ENCODE measurements around the gene HIRA. TPM values are rescaled to one million over a fixed set of nuclear protein-coding genes. Genes with fewer than 3 reads are reported as not detected.

Gene HIRA
- total RNA-seq, 1 experiment from 2014 or later = 23.8 TPM

- CTCF ChIA-PET = no interaction called here
- no peak for DNase-seq (ENCODE audit: low read depth, low spot score)
- no peaks in the 10 kb centered on the region for H3K9me3 ChIP-seq (ENCODE audit: control insufficient read depth, insufficient read depth, low read depth, low read length)
- no peak for ATAC-seq
- H3K36me3 ChIP-seq (ENCODE audit: control insufficient read depth, insufficient read depth, low read length) = peaks cover 4% of the 10 kb centered on the region; the same call in 1 of the 2 replicates
- no peak overlapping the region for H3K4me3 ChIP-seq (ENCODE audit: low read depth in 2 of 2, low read length in 2 of 2)
- POLR2A ChIA-PET = no interaction called here
- in situ Hi-C loops (cut with HindIII; ENCODE audit: low pct_unique_long_range_greater_than_20kb, low sequenced_read_pairs) = no loop called here
- no peaks in the 10 kb centered on the region for H3K4me1 ChIP-seq (ENCODE audit: control insufficient read depth, insufficient read depth, low read length)
- no peaks in the 10 kb centered on the region for H3K27me3 ChIP-seq (ENCODE audit: control insufficient read depth, insufficient read depth, low read length)
- H3K27ac ChIP-seq (ENCODE audit: low read length) = no peak overlapping the region
- no TSS peak for BruUV-seq (replicated peaks)
- intact Hi-C loops (cut with micrococcal nuclease; ENCODE audit: unreplicated experiment) = no loop called here
- TF ChIP-seq, protein P1, sequence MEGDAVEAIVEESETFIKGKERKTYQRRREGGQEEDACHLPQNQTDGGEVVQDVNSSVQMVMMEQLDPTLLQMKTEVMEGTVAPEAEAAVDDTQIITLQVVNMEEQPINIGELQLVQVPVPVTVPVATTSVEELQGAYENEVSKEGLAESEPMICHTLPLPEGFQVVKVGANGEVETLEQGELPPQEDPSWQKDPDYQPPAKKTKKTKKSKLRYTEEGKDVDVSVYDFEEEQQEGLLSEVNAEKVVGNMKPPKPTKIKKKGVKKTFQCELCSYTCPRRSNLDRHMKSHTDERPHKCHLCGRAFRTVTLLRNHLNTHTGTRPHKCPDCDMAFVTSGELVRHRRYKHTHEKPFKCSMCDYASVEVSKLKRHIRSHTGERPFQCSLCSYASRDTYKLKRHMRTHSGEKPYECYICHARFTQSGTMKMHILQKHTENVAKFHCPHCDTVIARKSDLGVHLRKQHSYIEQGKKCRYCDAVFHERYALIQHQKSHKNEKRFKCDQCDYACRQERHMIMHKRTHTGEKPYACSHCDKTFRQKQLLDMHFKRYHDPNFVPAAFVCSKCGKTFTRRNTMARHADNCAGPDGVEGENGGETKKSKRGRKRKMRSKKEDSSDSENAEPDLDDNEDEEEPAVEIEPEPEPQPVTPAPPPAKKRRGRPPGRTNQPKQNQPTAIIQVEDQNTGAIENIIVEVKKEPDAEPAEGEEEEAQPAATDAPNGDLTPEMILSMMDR (IDR thresholded peaks at IDR 0.05) = no peak
- TF ChIP-seq TCF7L2 (IDR thresholded peaks at IDR 0.05; ENCODE audit: low read depth, low read length) = no peak
- TF ChIP-seq POLR2AphosphoS5 (IDR thresholded peaks at IDR 0.05; ENCODE audit: low read depth, low read length) = no peak
- TF ChIP-seq, protein P2, sequence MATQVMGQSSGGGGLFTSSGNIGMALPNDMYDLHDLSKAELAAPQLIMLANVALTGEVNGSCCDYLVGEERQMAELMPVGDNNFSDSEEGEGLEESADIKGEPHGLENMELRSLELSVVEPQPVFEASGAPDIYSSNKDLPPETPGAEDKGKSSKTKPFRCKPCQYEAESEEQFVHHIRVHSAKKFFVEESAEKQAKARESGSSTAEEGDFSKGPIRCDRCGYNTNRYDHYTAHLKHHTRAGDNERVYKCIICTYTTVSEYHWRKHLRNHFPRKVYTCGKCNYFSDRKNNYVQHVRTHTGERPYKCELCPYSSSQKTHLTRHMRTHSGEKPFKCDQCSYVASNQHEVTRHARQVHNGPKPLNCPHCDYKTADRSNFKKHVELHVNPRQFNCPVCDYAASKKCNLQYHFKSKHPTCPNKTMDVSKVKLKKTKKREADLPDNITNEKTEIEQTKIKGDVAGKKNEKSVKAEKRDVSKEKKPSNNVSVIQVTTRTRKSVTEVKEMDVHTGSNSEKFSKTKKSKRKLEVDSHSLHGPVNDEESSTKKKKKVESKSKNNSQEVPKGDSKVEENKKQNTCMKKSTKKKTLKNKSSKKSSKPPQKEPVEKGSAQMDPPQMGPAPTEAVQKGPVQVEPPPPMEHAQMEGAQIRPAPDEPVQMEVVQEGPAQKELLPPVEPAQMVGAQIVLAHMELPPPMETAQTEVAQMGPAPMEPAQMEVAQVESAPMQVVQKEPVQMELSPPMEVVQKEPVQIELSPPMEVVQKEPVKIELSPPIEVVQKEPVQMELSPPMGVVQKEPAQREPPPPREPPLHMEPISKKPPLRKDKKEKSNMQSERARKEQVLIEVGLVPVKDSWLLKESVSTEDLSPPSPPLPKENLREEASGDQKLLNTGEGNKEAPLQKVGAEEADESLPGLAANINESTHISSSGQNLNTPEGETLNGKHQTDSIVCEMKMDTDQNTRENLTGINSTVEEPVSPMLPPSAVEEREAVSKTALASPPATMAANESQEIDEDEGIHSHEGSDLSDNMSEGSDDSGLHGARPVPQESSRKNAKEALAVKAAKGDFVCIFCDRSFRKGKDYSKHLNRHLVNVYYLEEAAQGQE (IDR thresholded peaks at IDR 0.05; ENCODE audit: insufficient read depth in 1 of 2, low read depth in 2 of 2, low read length in 1 of 2) = no peak
- no peak for TF ChIP-seq SIN3A (IDR thresholded peaks at IDR 0.05; ENCODE audit: borderline replicate concordance, insufficient read depth, low read depth, low read length)
Observed at GRCh38 chr22:19456541-19456940, 25.0 kb upstream of the HIRA start.

DNA sequence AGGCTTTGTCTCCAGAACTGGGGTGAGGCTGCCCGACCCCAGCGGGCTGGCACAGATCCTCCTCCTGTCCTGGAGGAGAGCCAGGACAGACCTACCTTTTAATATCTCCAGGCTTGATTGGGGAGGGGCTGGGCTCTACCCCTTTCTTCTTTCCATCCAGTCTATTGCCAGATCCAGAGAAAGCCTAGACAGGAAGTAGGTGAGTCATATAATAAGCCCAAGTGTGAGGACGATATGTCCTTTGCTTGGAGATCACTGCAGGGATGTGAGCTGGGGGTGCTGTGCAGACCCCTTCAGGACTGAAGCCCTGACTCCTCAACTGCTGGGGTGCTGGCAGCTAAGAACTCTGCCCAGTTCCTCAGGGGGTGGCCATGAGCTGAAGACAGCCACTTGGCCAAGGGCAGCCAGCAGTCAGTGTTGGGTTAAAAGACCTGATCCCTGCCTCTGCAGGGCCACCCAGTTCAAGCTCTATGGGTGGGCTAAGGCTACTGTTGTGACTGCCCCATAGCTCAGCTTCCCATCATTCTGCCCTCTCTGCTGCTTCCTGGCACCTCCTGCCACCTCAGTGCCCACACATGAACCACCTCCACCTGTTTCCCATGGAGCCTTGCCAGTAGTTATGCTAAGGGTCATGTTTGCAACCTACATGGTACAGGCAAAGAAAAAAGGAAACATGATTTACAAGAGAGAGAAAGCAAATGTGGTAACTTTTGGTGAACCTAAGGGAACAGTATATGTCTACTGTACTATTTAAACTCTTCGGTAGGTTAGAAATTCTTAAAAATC is 24.2 kb upstream of the HIRA start:
- TF ChIP-seq SIN3A (IDR thresholded peaks at IDR 0.05; ENCODE audit: borderline replicate concordance, insufficient read depth, low read depth, low read length) = no peak
- no peak for TF ChIP-seq POLR2AphosphoS5 (IDR thresholded peaks at IDR 0.05; ENCODE audit: low read depth, low read length)
- TF ChIP-seq, protein P1 (IDR thresholded peaks at IDR 0.05) = no peak
- TF ChIP-seq, protein P2 (IDR thresholded peaks at IDR 0.05; ENCODE audit: insufficient read depth in 1 of 2, low read depth in 2 of 2, low read length in 1 of 2) = no peak
- no peak for TF ChIP-seq TCF7L2 (IDR thresholded peaks at IDR 0.05; ENCODE audit: low read depth, low read length)
- ChIA-PET CTCF (interaction anchor here (0.6 kb wide), 1 partner anchor 129 kb away, joined by 6 read pairs; no protein-coding TSS in a partner anchor), POLR2A (no interaction called here)
- ATAC-seq = no peak
- Histone ChIP-seq H3K27me3 (ENCODE audit: control insufficient read depth, insufficient read depth, low read length) (no peaks in the 10 kb centered on the region), H3K9me3 (ENCODE audit: control insufficient read depth, insufficient read depth, low read depth, low read length) (no peaks in the 10 kb centered on the region), H3K4me1 (ENCODE audit: control insufficient read depth, insufficient read depth, low read length) (no peaks in the 10 kb centered on the region), H3K4me3 (ENCODE audit: low read depth in 2 of 2, low read length in 2 of 2) (no peak overlapping the region), H3K27ac (ENCODE audit: low read length) (no peak overlapping the region), H3K36me3 (ENCODE audit: control insufficient read depth, insufficient read depth, low read length) (peaks cover 3% of the 10 kb centered on the region; the same call in 1 of the 2 replicates)
- in situ Hi-C loops (cut with HindIII; ENCODE audit: low pct_unique_long_range_greater_than_20kb, low sequenced_read_pairs) = no loop called here
- no peak for DNase-seq (ENCODE audit: low read depth, low spot score)
- intact Hi-C loops (cut with micrococcal nuclease; ENCODE audit: unreplicated experiment) = no loop called here
- no TSS peak for BruUV-seq (replicated peaks)
